ENCODE measurements around the gene DDA1.

DNA sequence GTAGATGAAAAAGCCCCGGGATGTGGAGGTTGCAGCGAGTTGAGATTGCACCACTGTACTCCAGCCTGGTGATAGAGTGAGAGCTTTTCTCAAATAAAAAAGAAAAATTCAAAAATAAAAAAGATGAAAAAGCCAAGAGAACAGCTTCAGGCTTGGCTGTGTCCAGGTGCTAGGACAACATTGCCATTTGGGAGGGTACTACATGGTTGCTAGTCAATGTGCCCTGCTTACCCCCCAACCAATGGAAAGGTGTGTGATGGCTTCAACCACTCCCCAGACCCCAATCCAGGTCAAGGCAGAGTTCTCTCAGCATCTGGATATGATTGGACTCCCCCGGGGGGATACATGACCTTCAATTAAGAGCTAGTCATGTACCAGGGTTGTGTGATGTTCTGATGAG, 29.9 kb upstream of the DDA1 start:
- TF ChIP-seq, protein P1, sequence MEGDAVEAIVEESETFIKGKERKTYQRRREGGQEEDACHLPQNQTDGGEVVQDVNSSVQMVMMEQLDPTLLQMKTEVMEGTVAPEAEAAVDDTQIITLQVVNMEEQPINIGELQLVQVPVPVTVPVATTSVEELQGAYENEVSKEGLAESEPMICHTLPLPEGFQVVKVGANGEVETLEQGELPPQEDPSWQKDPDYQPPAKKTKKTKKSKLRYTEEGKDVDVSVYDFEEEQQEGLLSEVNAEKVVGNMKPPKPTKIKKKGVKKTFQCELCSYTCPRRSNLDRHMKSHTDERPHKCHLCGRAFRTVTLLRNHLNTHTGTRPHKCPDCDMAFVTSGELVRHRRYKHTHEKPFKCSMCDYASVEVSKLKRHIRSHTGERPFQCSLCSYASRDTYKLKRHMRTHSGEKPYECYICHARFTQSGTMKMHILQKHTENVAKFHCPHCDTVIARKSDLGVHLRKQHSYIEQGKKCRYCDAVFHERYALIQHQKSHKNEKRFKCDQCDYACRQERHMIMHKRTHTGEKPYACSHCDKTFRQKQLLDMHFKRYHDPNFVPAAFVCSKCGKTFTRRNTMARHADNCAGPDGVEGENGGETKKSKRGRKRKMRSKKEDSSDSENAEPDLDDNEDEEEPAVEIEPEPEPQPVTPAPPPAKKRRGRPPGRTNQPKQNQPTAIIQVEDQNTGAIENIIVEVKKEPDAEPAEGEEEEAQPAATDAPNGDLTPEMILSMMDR (IDR thresholded peaks at IDR 0.05; ENCODE audit: insufficient read depth, low read depth, low read length): no peak
- TF ChIP-seq EZH2 (IDR thresholded peaks at IDR 0.05; ENCODE audit: insufficient read depth, low read length): no peak
